Type B pancreatic cell (in vitro differentiated cells): ENCODE measurements around the gene CAMK1D. TPM values are rescaled to one million over a fixed set of nuclear protein-coding genes. Genes with fewer than 3 reads are reported as not detected.

Experiments
- DNase-seq: peaks from one replicate; pipeline ENCODE4 v3.0.0; 2021; ENCODE audit warnings: mixed read lengths; ENCODE audit not compliant: unreplicated experiment; ENCODE audit errors: extremely low spot score
- H3K27ac Mint-ChIP-seq: 2 replicates; pipeline ENCODE4 v1.8.0; 2021; ENCODE audit warnings: mild to moderate bottlenecking, mixed read lengths
- H3K27me3 Mint-ChIP-seq: 2 replicates; pipeline ENCODE4 v1.8.0; 2021; ENCODE audit warnings: mixed read lengths
- H3K36me3 Mint-ChIP-seq: 2 replicates; pipeline ENCODE4 v1.8.0; 2021; ENCODE audit warnings: mixed read lengths
- H3K4me1 Mint-ChIP-seq: one replicate; pipeline ENCODE4 v1.8.0; 2021; ENCODE audit warnings: mixed read lengths; ENCODE audit not compliant: unreplicated experiment
- H3K4me3 Mint-ChIP-seq: 2 replicates; pipeline ENCODE4 v1.8.0; 2021; ENCODE audit warnings: mild to moderate bottlenecking, mixed read lengths
- H3K9me3 Mint-ChIP-seq: 2 replicates; pipeline ENCODE4 v1.8.0; 2021; ENCODE audit warnings: mixed read lengths
- CTCF ChIP-seq: fragments of 200-600 bp; sonication (generic); conservative IDR thresholded peaks from 2 replicates; pipeline ENCODE4 v1.5.0; 2021; ENCODE audit warnings: antibody characterized with exemption, mild to moderate bottlenecking
- total RNA-seq: library from RNA; stranded (reverse); gene quantifications from 2 replicates; pipeline ENCODE4 v1.2.1, GENCODE V29; 2021; ENCODE audit warnings: low replicate concordance

Gene CAMK1D
- total RNA-seq, 1 donor from 2014 or later, result 12.2 TPM

GRCh38 chr10:12337453-12338372 lies 11.6 kb upstream of the CAMK1D start:
- Mint-ChIP-seq H3K9me3 (peaks cover 6% of the 10 kb centered on the region), H3K4me3 (no peak overlapping the region), H3K27me3 (no peaks in the 10 kb centered on the region), H3K27ac (peak overlapping the region; percentile 29), H3K4me1 (peaks cover 24% of the 10 kb centered on the region), H3K36me3 (no peaks in the 10 kb centered on the region)
- no peak for TF ChIP-seq CTCF
- no peak for DNase-seq

GRCh38 chr10:12338981-12339380 lies 10.4 kb upstream of the CAMK1D start:
- TF ChIP-seq CTCF, result no peak

DNA sequence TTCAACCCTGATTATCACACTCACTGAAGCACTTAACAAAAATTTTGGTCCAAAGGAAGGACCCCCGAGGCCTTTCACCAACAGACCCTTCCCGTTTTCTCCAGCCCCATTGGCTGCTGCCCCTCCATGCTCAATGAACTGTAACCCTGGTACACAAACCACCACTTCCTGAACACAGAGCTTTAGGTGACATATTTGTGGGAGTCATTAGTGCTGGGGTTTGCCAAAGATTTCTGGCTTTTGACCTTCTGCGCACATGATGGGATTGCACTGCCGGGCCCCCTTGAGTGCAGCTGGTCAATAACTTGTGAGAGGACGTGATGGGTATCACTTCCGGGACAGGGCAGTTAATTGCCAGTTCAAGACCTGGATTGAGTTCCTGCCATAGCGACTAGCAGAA lies 9.0 kb upstream of the CAMK1D start:
- no peak overlapping the region for H3K27ac Mint-ChIP-seq
- H3K36me3 Mint-ChIP-seq, result no peaks in the 10 kb centered on the region
- H3K27me3 Mint-ChIP-seq, result no peaks in the 10 kb centered on the region
- TF ChIP-seq CTCF, result no peak
- no peak for DNase-seq
- H3K4me1 Mint-ChIP-seq, result peaks cover 22% of the 10 kb centered on the region
- no peaks in the 10 kb centered on the region for H3K9me3 Mint-ChIP-seq
- H3K4me3 Mint-ChIP-seq, result no peak overlapping the region

More at GRCh38 chr10:12338981-12339380, 10.4 kb upstream of the CAMK1D start:
- Mint-ChIP-seq H3K9me3 (peaks cover 2% of the 10 kb centered on the region), H3K4me3 (peak overlapping the region; percentile 28), H3K27me3 (no peaks in the 10 kb centered on the region), H3K27ac (peak overlapping the region; percentile 11), H3K4me1 (peaks cover 19% of the 10 kb centered on the region), H3K36me3 (no peaks in the 10 kb centered on the region)
- no peak for DNase-seq

GRCh38 chr10:12340937-12341336 lies 8.4 kb upstream of the CAMK1D start:
- Mint-ChIP-seq H3K27ac (no peak overlapping the region), H3K4me1 (peaks cover 22% of the 10 kb centered on the region), H3K27me3 (no peaks in the 10 kb centered on the region), H3K4me3 (no peak overlapping the region), H3K36me3 (no peaks in the 10 kb centered on the region), H3K9me3 (no peaks in the 10 kb centered on the region)
- no peak for DNase-seq
- TF ChIP-seq CTCF, result no peak

GRCh38 chr10:12341526-12341925 lies 7.8 kb upstream of the CAMK1D start:
- H3K4me3 Mint-ChIP-seq, result no peak overlapping the region
- peaks cover 22% of the 10 kb centered on the region for H3K4me1 Mint-ChIP-seq
- no peak overlapping the region for H3K27ac Mint-ChIP-seq
- TF ChIP-seq CTCF, result no peak
- H3K36me3 Mint-ChIP-seq, result no peaks in the 10 kb centered on the region
- H3K27me3 Mint-ChIP-seq, result no peaks in the 10 kb centered on the region
- no peak for DNase-seq
- no peaks in the 10 kb centered on the region for H3K9me3 Mint-ChIP-seq
